H1 (cell line): ENCODE data around the gene MPRIP. TPM values are rescaled to one million over a fixed set of nuclear protein-coding genes. Genes with fewer than 3 reads are reported as not detected.

Experiments
- CHD7 ChIP-seq: fragments of 300-600 bp; sonication (generic); IDR thresholded peaks from 2 replicates; pipeline ENCODE4 v1.7.1; 2012; ENCODE audit warnings: low read length, moderate library complexity, mild to moderate bottlenecking, inconsistent platforms; ENCODE audit not compliant: insufficient replicate concordance
- EGR1 ChIP-seq: IDR thresholded peaks from 2 replicates; pipeline ENCODE4 v1.6.1; 2011; ENCODE audit warnings: low read depth, low read length, borderline replicate concordance
- EZH2 ChIP-seq: fragments of 200-600 bp; sonication (generic); IDR thresholded peaks from 2 replicates; pipeline ENCODE4 v1.7.1; 2012; ENCODE audit warnings: low read depth, mild to moderate bottlenecking, moderate library complexity, low read length, inconsistent platforms; ENCODE audit not compliant: severe bottlenecking
- GABPA ChIP-seq: IDR thresholded peaks from 2 replicates; pipeline ENCODE4 v1.6.1; 2011; ENCODE audit warnings: mild to moderate bottlenecking, low read length, moderate library complexity, borderline replicate concordance; ENCODE audit not compliant: insufficient read depth
- POLR2AphosphoS5 ChIP-seq: IDR thresholded peaks from 2 replicates; pipeline ENCODE4 v1.6.1; 2011; ENCODE audit warnings: low read depth, low read length
- POU5F1 ChIP-seq: IDR thresholded peaks from 2 replicates; pipeline ENCODE4 v1.6.1; 2011; ENCODE audit warnings: low read depth, mild to moderate bottlenecking, low read length, moderate library complexity
- RBBP5 ChIP-seq: IDR thresholded peaks from 2 replicates; pipeline ENCODE4 v1.7.1; 2012; ENCODE audit warnings: low read depth, mild to moderate bottlenecking, inconsistent platforms, low read length, moderate library complexity, borderline replicate concordance
- RFX5 ChIP-seq: IDR thresholded peaks from 2 replicates; pipeline ENCODE4 v1.6.1; 2011; ENCODE audit warnings: low read depth, low read length, improper control_type of control experiment, borderline replicate concordance
- RXRA ChIP-seq: IDR thresholded peaks from 2 replicates; pipeline ENCODE4 v1.6.1; 2011; ENCODE audit warnings: low read depth, mild to moderate bottlenecking, low read length, moderate library complexity; ENCODE audit not compliant: insufficient read depth
- SIX5 ChIP-seq: IDR thresholded peaks from 2 replicates; pipeline ENCODE4 v1.6.1; 2011; ENCODE audit warnings: mild to moderate bottlenecking, low read depth, low read length
- TAF1 ChIP-seq: IDR thresholded peaks from 2 replicates; pipeline ENCODE4 v1.6.1; 2011; ENCODE audit warnings: mild to moderate bottlenecking, low read depth, low read length
- TCF12 ChIP-seq: IDR thresholded peaks from 2 replicates; pipeline ENCODE4 v1.6.1; 2011; ENCODE audit warnings: low read depth, mild to moderate bottlenecking, low read length
- TEAD4 ChIP-seq: IDR thresholded peaks from 2 replicates; pipeline ENCODE4 v1.6.1; 2012; ENCODE audit warnings: low read depth, low read length, inconsistent platforms, mixed read lengths
- polyA plus RNA-seq, 7 experiments: library from polyadenylated mRNA; depleted of rRNA in 3 of 7; stranded (reverse) in 5 of 7; unstranded in 2 of 7; fragments of >200 nt in 5 of 7; fragments of 200-250 nt in 2 of 7; gene quantifications; 1 replicate in 5 of 7; 2 replicates in 1 of 7; 4 replicates in 1 of 7; pipeline versions ENCODE4 v1.2.1 to v1.2.3, GENCODE V29; 2011 to 2013; ENCODE audit warnings: missing spikeins in 2 of 7, mixed read lengths in 2 of 7
- total RNA-seq: library from RNA; stranded (reverse); fragmentation: NEBNext Ultra II Directional; extraction: Animal tissue kit (Norgen Biotek cat#: 25700); gene quantifications from 2 replicates; pipeline ENCODE4 v1.2.1, GENCODE V29; 2021

Gene MPRIP
- total and polyA plus RNA-seq, 2 of the 8 experiments (the other 6 are each of a cell fraction or from before 2014, with no cell fraction given): 48.6 to 146 TPM

- no peak for TF ChIP-seq CHD7
- no peak for TF ChIP-seq RBBP5
- TF ChIP-seq POU5F1: no peak
- no peak for TF ChIP-seq RFX5
- TF ChIP-seq TEAD4: no peak
- no peak for TF ChIP-seq TCF12
- TF ChIP-seq POLR2AphosphoS5: no peak
- no peak for TF ChIP-seq RXRA
- no peak for TF ChIP-seq EGR1
- no peak for TF ChIP-seq SIX5
- TF ChIP-seq GABPA: no peak
- TF ChIP-seq TAF1: no peak
- TF ChIP-seq EZH2: no peak
Observed at GRCh38 chr17:17172990-17173389, 130.7 kb downstream of the MPRIP start (continued).
